ENCODE data around the gene SPINK2.

DNA sequence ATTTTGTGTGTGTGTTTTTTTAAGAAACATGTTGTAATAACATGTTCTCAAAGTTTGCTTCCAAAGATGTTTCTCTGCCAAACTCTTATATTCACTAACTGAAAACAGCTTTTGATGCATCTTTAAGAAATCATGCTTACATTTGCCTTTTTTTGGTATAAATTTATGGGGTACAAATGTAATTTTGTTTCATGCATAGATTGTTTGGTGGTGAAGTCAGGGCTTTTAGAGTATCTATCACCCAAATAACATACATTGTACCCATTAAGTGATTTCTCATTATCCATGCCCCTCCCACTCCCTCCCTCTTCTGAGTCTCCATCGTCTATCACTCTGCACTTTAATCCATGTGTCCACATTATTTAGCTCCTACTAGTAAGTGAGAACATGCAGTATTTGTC, 30.8 kb downstream of the SPINK2 start:
- TF ChIP-seq EP300 (IDR thresholded peaks at IDR 0.05; ENCODE audit: borderline replicate concordance) (no peak), CEBPB (IDR thresholded peaks at IDR 0.05) (no peak), RAD21 (IDR thresholded peaks at IDR 0.05; ENCODE audit: low read depth) (no peak), YY1 (IDR thresholded peaks at IDR 0.05; ENCODE audit: low read depth) (no peak), TEAD4 (IDR thresholded peaks at IDR 0.05) (no peak), REST (IDR thresholded peaks at IDR 0.05; ENCODE audit: low read depth) (no peak), FOXM1 (IDR thresholded peaks at IDR 0.05; ENCODE audit: borderline replicate concordance, low read depth) (no peak), TCF12 (IDR thresholded peaks at IDR 0.05; ENCODE audit: low read depth) (no peak), EGR1 (IDR thresholded peaks at IDR 0.05) (no peak), TAF1 (IDR thresholded peaks at IDR 0.05; ENCODE audit: low read depth) (no peak), MAX (IDR thresholded peaks at IDR 0.05) (no peak), USF1 (IDR thresholded peaks at IDR 0.05) (no peak), CREB1 (IDR thresholded peaks at IDR 0.05; ENCODE audit: low read depth) (no peak)
